Omental fat pad (tissue), 4 donors: ENCODE data around the gene MCM3. TPM values are rescaled to one million over a fixed set of nuclear protein-coding genes. Genes with fewer than 3 reads are reported as not detected.

Experiments
- ATAC-seq: fragments of 150-250 bp; one replicate; pipeline ENCODE4 v1.9.1; 2016; ENCODE audit warnings: mild to moderate bottlenecking, moderate library complexity; ENCODE audit not compliant: low FRiP score
- DNase-seq: peaks from one replicate; pipeline ENCODE4 v3.0.0-alpha.2; 2019; ENCODE audit warnings: low spot score
- total RNA-seq, 4 donors: library from RNA; depleted of rRNA; stranded (reverse); fragments of >200 nt; gene quantifications; one replicate each; pipeline ENCODE4 v1.1.0, GENCODE V29; 2016
- TF ChIP-seq, protein P1 (sequence below), 3 donors: fragments of 450-650 bp; IDR thresholded peaks; one replicate each; pipeline ENCODE4 v1.5.1; 2016 to 2017; ENCODE audit warnings: antibody characterized with exemption in 3 of 3, mild to moderate bottlenecking in 3 of 3, moderate library complexity in 2 of 3

Gene MCM3
- total RNA-seq, 4 donors from 2014 or later, result 24.8 to 43.0 (median 32.3) TPM

GRCh38 chr6:52326540-52327364 lies 42.2 kb upstream of the MCM3 start:
- no peak for DNase-seq
- TF ChIP-seq, protein P1, sequence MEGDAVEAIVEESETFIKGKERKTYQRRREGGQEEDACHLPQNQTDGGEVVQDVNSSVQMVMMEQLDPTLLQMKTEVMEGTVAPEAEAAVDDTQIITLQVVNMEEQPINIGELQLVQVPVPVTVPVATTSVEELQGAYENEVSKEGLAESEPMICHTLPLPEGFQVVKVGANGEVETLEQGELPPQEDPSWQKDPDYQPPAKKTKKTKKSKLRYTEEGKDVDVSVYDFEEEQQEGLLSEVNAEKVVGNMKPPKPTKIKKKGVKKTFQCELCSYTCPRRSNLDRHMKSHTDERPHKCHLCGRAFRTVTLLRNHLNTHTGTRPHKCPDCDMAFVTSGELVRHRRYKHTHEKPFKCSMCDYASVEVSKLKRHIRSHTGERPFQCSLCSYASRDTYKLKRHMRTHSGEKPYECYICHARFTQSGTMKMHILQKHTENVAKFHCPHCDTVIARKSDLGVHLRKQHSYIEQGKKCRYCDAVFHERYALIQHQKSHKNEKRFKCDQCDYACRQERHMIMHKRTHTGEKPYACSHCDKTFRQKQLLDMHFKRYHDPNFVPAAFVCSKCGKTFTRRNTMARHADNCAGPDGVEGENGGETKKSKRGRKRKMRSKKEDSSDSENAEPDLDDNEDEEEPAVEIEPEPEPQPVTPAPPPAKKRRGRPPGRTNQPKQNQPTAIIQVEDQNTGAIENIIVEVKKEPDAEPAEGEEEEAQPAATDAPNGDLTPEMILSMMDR (IDR thresholded peaks at IDR 0.05), result no peak
- ATAC-seq, result no peak

DNA sequence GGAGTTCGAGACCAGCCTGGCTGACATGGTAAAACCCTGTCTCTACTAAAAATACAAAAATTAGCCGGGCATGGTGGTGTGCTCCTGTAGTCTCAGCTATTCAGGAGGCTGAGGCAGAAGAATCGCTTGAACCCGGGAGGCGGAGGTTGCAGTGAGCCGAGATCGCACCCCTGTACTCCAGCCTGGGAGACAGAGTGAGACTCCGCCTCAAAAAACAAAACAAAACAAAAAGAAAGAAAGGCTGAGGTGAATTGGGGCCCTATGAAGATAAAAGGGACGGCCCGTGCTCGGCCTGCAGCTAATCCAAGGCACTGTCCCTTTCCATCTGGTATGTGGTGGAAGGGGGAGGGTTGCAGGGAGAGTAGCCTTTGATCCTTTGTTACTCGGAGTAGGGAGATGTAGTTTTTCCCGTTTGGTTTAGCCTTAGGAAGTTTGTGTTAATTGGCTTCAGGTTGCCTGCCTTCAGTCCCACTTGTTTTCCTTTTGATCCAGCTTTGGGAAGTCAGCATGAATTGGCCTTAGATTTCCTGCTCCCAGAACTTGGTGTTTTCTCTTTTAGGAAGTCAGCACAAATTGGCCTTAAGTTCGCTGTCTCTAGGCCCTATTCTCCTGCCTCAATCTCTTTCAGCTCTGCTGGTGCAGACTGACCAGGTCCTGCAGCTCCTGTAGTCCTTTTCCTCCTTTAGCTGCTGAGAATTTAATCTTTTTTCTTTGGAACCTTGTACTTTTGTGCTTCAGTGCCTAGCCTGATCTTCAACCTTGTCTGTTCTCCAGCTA lies 41.3 kb upstream of the MCM3 start:
- TF ChIP-seq, protein P1 (IDR thresholded peaks at IDR 0.05), result no peak
- ATAC-seq (no peak), DNase-seq (no peak)

- DNase-seq, result no peak
- TF ChIP-seq, protein P1 (IDR thresholded peaks at IDR 0.05), result no peak
- no peak for ATAC-seq
Observed at GRCh38 chr6:52324189-52324588, 39.6 kb upstream of the MCM3 start.

GRCh38 chr6:52317841-52318581 lies 33.5 kb upstream of the MCM3 start:
- no peak for ATAC-seq
- TF ChIP-seq, protein P1 (IDR thresholded peaks at IDR 0.05), result no peak
- DNase-seq, result no peak

- ATAC-seq (no peak), DNase-seq (no peak)
- TF ChIP-seq, protein P1 (IDR thresholded peaks at IDR 0.05), result no peak
Observed at GRCh38 chr6:52317211-52317610, 32.7 kb upstream of the MCM3 start.

DNA sequence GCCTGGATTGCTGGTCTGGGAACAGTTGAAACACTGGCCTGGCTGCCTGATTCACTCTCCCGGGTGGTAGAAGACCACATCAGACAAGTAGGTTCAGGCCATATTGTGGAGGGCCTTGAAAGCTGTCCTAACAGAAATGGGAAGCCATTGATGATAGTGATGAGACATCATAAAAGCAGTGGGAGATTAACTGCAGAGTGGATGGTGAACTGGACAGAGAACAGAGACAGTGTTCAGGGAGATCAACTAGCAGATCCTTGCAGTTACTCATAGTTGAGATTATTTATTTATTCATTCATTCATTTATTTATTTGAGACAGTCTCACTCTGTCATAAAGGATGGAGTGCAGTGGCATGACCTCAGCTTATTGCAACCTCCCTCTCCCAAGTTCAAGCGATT lies 30.2 kb upstream of the MCM3 start:
- no peak for ATAC-seq
- TF ChIP-seq, protein P1 (IDR thresholded peaks at IDR 0.05), result no peak

More for the DNA sequence above, 30.2 kb upstream of the MCM3 start:
- no peak for DNase-seq
